Endometrial microvascular endothelial cells (primary cell): Measurements from ENCODE around the gene N4BP2L1. TPM values are rescaled to one million over a fixed set of nuclear protein-coding genes. Genes with fewer than 3 reads are reported as not detected.

ENCODE experiments used
- total RNA-seq: library from RNA; depleted of rRNA; stranded (reverse); fragments of >200 nt; gene quantifications from one replicate; pipeline ENCODE4 v1.2.3, GENCODE V29; 2015; ENCODE audit errors: inconsistent ontology term

Gene N4BP2L1
- total RNA-seq, 1 donor from 2014 or later: 0.09 TPM

Other genes starting within 250 kb of the N4BP2L1 start
- gene ZAR1L, start 112.8 kb downstream of the N4BP2L1 start, total RNA-seq: not detected
- gene BRCA2, start 112.6 kb downstream of the N4BP2L1 start, total RNA-seq: 12.3 TPM
- gene N4BP2L2, start 110.7 kb upstream of the N4BP2L1 start, total RNA-seq: 24.7 TPM
- 18.5 TPM for gene PDS5B, start 158.3 kb upstream of the N4BP2L1 start, total RNA-seq